ENCODE measurements around the gene ARID2. TPM values are rescaled to one million over a fixed set of nuclear protein-coding genes. Genes with fewer than 3 reads are reported as not detected.

The ARID2 gene
- total and polyA plus RNA-seq, 2 experiments from 2014 or later, result 26.5 to 54.9 TPM

GRCh38 chr12:45701296-45701695 lies 28.2 kb upstream of the ARID2 start:
- TF ChIP-seq ETS1 (IDR thresholded peaks at IDR 0.05), result no peak
- H3K79me2 ChIP-seq (replicated peaks; ENCODE audit: insufficient read depth), result no peaks in the 10 kb centered on the region
- Mint-ChIP-seq H3K27ac (no peak overlapping the region), H3K9me3 (peaks cover 18% of the 10 kb centered on the region), H3K4me3 (no peak overlapping the region), H3K36me3 (ENCODE audit: low read depth) (peaks cover 8% of the 10 kb centered on the region; the same call in 2 of the 3 replicates), H3K27me3 (ENCODE audit: insufficient read depth, low read depth, poor library complexity) (peaks cover 2% of the 10 kb centered on the region), H3K4me1 (no peaks in the 10 kb centered on the region)
- H3K4me2 ChIP-seq, result no peak overlapping the region
- no peak overlapping the region for H3K27ac ChIP-seq (ENCODE audit: low read depth)
- no peaks in the 10 kb centered on the region for H4K20me1 ChIP-seq (replicated peaks; ENCODE audit: insufficient read depth)
- no peaks in the 10 kb centered on the region for H3K36me3 ChIP-seq (ENCODE audit: insufficient read depth)
- H3K9me2 ChIP-seq (ENCODE audit: insufficient read depth), result peaks cover 7% of the 10 kb centered on the region; the same call in 1 of the 2 replicates
- H3F3A ChIP-seq (replicated peaks; ENCODE audit: low read depth), result no peaks in the 10 kb centered on the region
- no peaks in the 10 kb centered on the region for H3K27me3 ChIP-seq (ENCODE audit: insufficient read depth)
- H2AFZ ChIP-seq, result no peak overlapping the region
- DNase-seq (ENCODE audit: low spot score) (no peak), ATAC-seq (no peak)
- H3K4me3 ChIP-seq, result no peak overlapping the region
- H3K4me1 ChIP-seq (ENCODE audit: insufficient read depth), result no peaks in the 10 kb centered on the region

GRCh38 chr12:45703942-45704341 lies 25.6 kb upstream of the ARID2 start:
- DNase-seq (ENCODE audit: low spot score) (no peak), ATAC-seq (no peak)
- Histone ChIP-seq H4K20me1 (replicated peaks; ENCODE audit: insufficient read depth) (no peaks in the 10 kb centered on the region), H3F3A (replicated peaks; ENCODE audit: low read depth) (no peaks in the 10 kb centered on the region), H3K27me3 (ENCODE audit: insufficient read depth) (no peaks in the 10 kb centered on the region), H3K4me3 (no peak overlapping the region), H3K79me2 (replicated peaks; ENCODE audit: insufficient read depth) (no peaks in the 10 kb centered on the region), H3K27ac (ENCODE audit: low read depth) (no peak overlapping the region), H3K4me1 (ENCODE audit: insufficient read depth) (peaks cover 18% of the 10 kb centered on the region), H2AFZ (no peak overlapping the region), H3K9me2 (ENCODE audit: insufficient read depth) (peaks cover 7% of the 10 kb centered on the region; the same call in 1 of the 2 replicates), H3K4me2 (no peak overlapping the region), H3K36me3 (ENCODE audit: insufficient read depth) (no peaks in the 10 kb centered on the region)
- Mint-ChIP-seq H3K4me3 (no peak overlapping the region), H3K27ac (no peak overlapping the region), H3K4me1 (peaks cover 14% of the 10 kb centered on the region; the same call in 2 of the 3 replicates), H3K27me3 (ENCODE audit: insufficient read depth, low read depth, poor library complexity) (no peaks in the 10 kb centered on the region), H3K9me3 (peaks cover 3% of the 10 kb centered on the region; the same call in 1 of the 3 replicates), H3K36me3 (ENCODE audit: low read depth) (no peaks in the 10 kb centered on the region)
- TF ChIP-seq ETS1 (IDR thresholded peaks at IDR 0.05) (no peak), JUNB (IDR thresholded peaks at IDR 0.05; ENCODE audit: unreplicated experiment) (no peak), NANOG (IDR thresholded peaks at IDR 0.05; ENCODE audit: borderline replicate concordance) (no peak), REST (IDR thresholded peaks at IDR 0.05; ENCODE audit: unreplicated experiment) (no peak), STAT1 (IDR thresholded peaks at IDR 0.05; ENCODE audit: unreplicated experiment) (no peak), POLR2AphosphoS5 (IDR thresholded peaks at IDR 0.05; ENCODE audit: low read depth) (no peak), ZNF462 (CRISPR knock-in tag; IDR thresholded peaks at IDR 0.05) (no peak), ZNF331 (CRISPR knock-in tag; IDR thresholded peaks at IDR 0.05; ENCODE audit: low read depth) (no peak), EZH2phosphoT487 (IDR thresholded peaks at IDR 0.05; ENCODE audit: unreplicated experiment) (no peak), ZNF114 (CRISPR knock-in tag; IDR thresholded peaks at IDR 0.05) (no peak), CREB1 (CRISPR knock-in tag; IDR thresholded peaks at IDR 0.05; ENCODE audit: low read depth) (no peak)
